ENCODE results near the gene ESYT2. TPM values are rescaled to one million over a fixed set of nuclear protein-coding genes. Genes with fewer than 3 reads are reported as not detected.

ESYT2 gene
- total RNA-seq, 2 donors from 2014 or later = 60.0 to 75.9 TPM

DNA sequence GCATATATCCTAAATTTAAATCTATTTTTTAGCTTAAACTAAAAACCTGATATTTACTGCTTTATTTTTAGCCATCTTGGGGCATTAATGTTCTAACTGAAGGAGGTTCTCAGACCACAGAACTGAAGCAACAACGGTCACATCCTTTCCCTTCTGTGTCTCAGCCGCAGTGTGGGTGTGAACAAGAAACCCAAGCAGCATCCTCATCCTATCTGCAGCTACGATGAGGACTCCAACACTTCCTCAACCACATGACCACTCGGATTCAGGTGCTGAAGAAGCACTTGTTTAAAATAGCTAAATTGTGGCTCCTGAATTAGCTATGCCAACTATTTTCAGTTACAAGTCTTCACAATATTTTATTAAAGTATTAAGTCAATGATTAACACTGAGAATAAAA lies 5.3 kb downstream of the ESYT2 start:
- peaks cover 0 to 53% of the 10 kb centered on the region in 2 donors for H3K4me1 ChIP-seq
- no peak for TF ChIP-seq CTCF (IDR thresholded peaks at IDR 0.05)
- no peaks in the 10 kb centered on the region for H3K36me3 ChIP-seq
- H3K27me3 ChIP-seq = no peaks in the 10 kb centered on the region
- H3K27ac ChIP-seq = peak overlapping the region; percentile 24 to 45
- no peaks in the 10 kb centered on the region for H3K9me3 ChIP-seq
- H3K4me3 ChIP-seq = no peak overlapping the region
- no peak for DNase-seq (ENCODE audit: low spot score)

DNA sequence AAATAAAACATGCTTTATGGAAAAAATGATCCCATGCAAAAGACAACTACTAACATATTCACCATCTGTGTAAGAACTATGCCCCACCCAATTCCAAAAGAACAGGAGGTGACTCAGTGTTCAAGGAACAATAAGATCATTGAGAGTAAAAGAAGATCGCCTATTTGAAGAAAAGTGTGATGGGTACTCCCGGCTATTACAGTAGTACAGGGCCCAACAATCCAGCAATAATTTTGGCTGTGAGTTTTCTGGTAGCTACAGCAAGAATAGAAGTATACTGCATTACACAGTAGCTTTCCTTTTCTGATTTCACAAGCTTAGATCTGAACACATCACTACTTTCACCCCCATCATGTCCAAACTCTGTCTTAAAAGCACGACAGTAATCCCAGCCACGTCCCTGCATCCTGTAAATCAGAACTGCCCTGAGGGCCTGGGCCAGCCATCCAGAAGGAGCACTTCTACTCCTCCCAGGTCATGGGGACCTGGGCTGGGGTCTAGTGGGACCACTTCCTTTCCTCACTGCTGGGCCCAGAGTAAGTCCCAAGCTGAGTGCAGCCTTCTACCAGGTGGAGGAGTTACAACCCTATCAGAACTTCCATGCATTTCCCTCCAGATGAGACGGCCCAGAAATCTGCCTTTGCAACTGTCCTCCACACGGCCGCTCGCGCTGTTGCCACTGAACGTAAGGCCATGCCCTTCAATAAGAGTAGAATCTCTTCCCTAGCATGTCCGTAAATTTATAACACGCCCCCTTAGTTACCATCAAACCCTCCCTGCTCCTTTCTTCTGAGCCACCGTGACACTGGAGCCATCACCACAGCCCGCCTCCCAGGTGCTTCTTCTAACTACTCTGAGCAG lies 7.9 kb downstream of the ESYT2 start:
- Histone ChIP-seq H3K9me3 (no peaks in the 10 kb centered on the region), H3K27ac (peak overlapping the region; percentile 96 to 98), H3K27me3 (no peaks in the 10 kb centered on the region), H3K36me3 (no peaks in the 10 kb centered on the region), H3K4me1 (peaks cover 0 to 74% of the 10 kb centered on the region in 2 donors), H3K4me3 (peak overlapping the region in 1 of 2 donors; percentile 3)
- no peak for DNase-seq (ENCODE audit: low spot score)
- no peak for TF ChIP-seq CTCF (IDR thresholded peaks at IDR 0.05)

GRCh38 chr7:158820656-158821055 lies 8.7 kb downstream of the ESYT2 start:
- Histone ChIP-seq H3K27me3 (no peaks in the 10 kb centered on the region), H3K4me1 (peaks cover 0 to 81% of the 10 kb centered on the region in 2 donors), H3K27ac (peak overlapping the region; percentile 96 to 98), H3K4me3 (no peak overlapping the region), H3K9me3 (no peaks in the 10 kb centered on the region), H3K36me3 (no peaks in the 10 kb centered on the region)
- no peak for TF ChIP-seq CTCF (IDR thresholded peaks at IDR 0.05)
- DNase-seq (ENCODE audit: low spot score) = no peak

DNA sequence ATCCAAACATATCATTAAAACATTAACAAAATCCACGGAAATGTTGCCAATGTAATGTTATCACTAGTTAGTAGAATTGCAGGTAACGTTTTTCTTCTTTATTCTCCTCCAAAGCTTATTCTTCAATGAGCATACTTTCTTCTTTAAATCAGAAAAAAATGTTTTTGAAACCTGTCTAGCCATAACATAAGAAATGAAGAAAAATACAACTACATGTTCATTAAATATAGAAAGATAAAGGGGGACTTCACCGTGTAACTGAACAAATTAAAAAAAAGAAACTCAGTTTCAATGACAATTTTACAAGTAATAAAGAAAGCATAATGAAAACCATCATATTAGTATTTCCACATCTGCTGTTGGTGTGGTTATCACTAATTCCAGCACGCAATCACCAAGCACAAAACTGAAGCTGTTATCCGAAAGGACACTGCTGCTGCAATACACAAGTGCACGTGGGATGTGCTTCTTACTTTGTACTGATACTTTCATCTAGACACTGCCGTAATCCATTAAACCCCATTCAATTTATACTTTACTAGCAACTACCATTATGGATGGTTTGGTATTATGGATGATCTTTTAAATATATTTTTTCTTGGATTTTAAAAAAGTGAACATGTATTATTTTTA lies 9.6 kb downstream of the ESYT2 start:
- Histone ChIP-seq H3K9me3 (no peaks in the 10 kb centered on the region), H3K27ac (peak overlapping the region; percentile 96 to 98), H3K36me3 (no peaks in the 10 kb centered on the region), H3K4me1 (peaks cover 0 to 90% of the 10 kb centered on the region in 2 donors), H3K4me3 (no peak overlapping the region), H3K27me3 (no peaks in the 10 kb centered on the region)
- no peak for TF ChIP-seq CTCF (IDR thresholded peaks at IDR 0.05)
- DNase-seq (ENCODE audit: low spot score) = no peak

DNA sequence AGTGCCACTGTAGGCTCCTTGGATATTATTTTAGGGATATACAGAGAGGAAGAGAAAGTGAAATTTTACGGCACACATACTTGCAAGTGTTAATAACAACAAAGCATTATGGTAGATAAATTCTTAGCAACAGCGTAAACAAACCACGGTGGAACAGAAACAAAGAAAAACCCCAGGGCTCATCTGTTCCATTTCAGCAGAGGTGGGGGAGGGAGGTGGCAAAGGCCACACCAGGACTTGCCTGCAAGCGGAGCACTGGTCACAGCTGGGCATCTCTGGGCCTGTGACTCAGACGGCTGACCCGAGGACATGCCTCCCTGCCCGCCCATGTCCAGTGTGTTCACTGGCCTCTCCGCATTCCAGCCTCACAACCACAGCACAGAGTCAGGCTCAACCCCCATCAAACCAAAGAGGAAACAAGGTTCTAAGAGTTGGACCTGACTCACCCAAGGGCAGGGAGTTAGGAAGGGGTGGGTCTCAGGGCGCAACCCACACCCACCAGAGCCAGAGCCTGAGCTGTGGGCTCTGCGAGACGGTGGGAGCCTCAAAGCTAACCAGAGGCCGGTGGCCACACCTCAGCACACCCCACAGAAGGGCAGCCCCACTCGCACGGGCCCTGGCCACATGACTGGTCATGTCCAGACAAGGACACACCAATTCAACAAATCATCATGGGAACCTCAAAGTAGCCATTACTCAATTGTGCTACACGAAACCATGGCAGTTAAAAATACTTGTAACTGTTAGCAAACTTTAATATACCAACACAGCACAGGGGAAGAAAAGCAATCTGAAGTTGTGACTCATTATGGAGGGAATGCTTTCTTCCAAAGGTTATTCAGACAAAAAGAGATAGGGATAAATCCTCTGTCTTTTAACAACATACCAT lies 10.7 kb downstream of the ESYT2 start:
- H3K9me3 ChIP-seq = no peaks in the 10 kb centered on the region
- H3K27me3 ChIP-seq = no peaks in the 10 kb centered on the region
- H3K4me3 ChIP-seq = peak overlapping the region in 1 of 2 donors; percentile 38
- H3K36me3 ChIP-seq = no peaks in the 10 kb centered on the region
- TF ChIP-seq CTCF (IDR thresholded peaks at IDR 0.05) = no peak
- peaks cover 0 to 83% of the 10 kb centered on the region in 2 donors for H3K4me1 ChIP-seq
- H3K27ac ChIP-seq = peak overlapping the region; percentile 96 to 98
- peak; percentile 97 for DNase-seq (ENCODE audit: low spot score)

Measured in right atrium auricular region (tissue), 2 donors.